GM12878 (cell line): ENCODE measurements around the gene ANKRD44. TPM values are rescaled to one million over a fixed set of nuclear protein-coding genes. Genes with fewer than 3 reads are reported as not detected.

ENCODE experiments used
- ATAC-seq: fragments of 200-7000 bp; cut with Tn5 transposase; 3 replicates; pipeline ENCODE4 v1.9.1; 2020; ENCODE audit warnings: mild to moderate bottlenecking, moderate library complexity
- BruUV-seq: library from RNA; stranded (reverse); fragments of 400-500 nt; replicated peaks from 2 replicates; lab custom pipeline; 2021; lab: Mats Ljungman, UMichigan
- CTCF ChIA-PET: fragments of 300-600 bp; sonication (Branson Sonifier 250); formaldehyde crosslinking; extraction: SDS; loops from one replicate; lab custom pipeline; 2021; ENCODE audit warnings: inconsistent platforms; lab: Yijun Ruan, JAX
- POLR2A ChIA-PET: fragments of 350-600 bp; formaldehyde crosslinking; extraction: SDS; loops from one replicate; lab custom pipeline; 2021; ENCODE audit warnings: inconsistent platforms; lab: Charles Lee
- RAD21 ChIA-PET: fragments of 300-600 bp; sonication (Branson Sonifier 250); formaldehyde crosslinking; loops from one replicate; lab custom pipeline; 2023; ENCODE audit warnings: antibody characterized with exemption; ENCODE audit not compliant: unreplicated experiment; lab: Charles Lee
- SMC1A ChIA-PET: fragments of 300-600 bp; sonication (Branson Sonifier 250); formaldehyde crosslinking; loops from one replicate; lab custom pipeline; 2023; ENCODE audit not compliant: unreplicated experiment, uncharacterized antibody; lab: Charles Lee
- DNase-seq: peaks from one replicate; pipeline ENCODE4 v3.0.0-alpha.2; 2011; ENCODE audit warnings: low read depth, low spot score
- FAIRE-seq: peaks from 3 replicates; lab custom pipeline; 2011; peaks lifted over from hg19 to GRCh38; lab: Jason Lieb, UNC
- H2AFZ ChIP-seq: 2 replicates; pipeline ENCODE4 v1.6.0; 2011; ENCODE audit warnings: low read depth, low read length, control low read depth; ENCODE audit not compliant: control insufficient read depth
- H3K27ac ChIP-seq: 2 replicates; pipeline ENCODE4 v1.5.1; 2011; ENCODE audit warnings: control low read depth; ENCODE audit not compliant: control insufficient read depth, insufficient read depth
- H3K27me3 ChIP-seq, 2 experiments: replicated peaks in 1 of 2; 2 replicates each; pipeline versions ENCODE4 v1.6.0 to v1.6.1; 2011; ENCODE audit warnings: low read length in 1 of 2; ENCODE audit not compliant: control insufficient read depth in 2 of 2, insufficient read depth in 2 of 2
- H3K36me3 ChIP-seq, 2 experiments: 2 replicates each; pipeline ENCODE4 v1.5.1; 2011; ENCODE audit warnings: low read length in 1 of 2; ENCODE audit not compliant: control insufficient read depth in 2 of 2, insufficient read depth in 2 of 2
- H3K4me1 ChIP-seq: 2 replicates; pipeline ENCODE4 v1.6.1; 2011; ENCODE audit warnings: mild to moderate bottlenecking, low read length, moderate library complexity, mixed read lengths; ENCODE audit not compliant: control insufficient read depth, insufficient read depth
- H3K4me2 ChIP-seq: 2 replicates; pipeline ENCODE4 v1.6.0; 2011; ENCODE audit warnings: control low read depth; ENCODE audit not compliant: control insufficient read depth, insufficient read depth
- H3K4me3 ChIP-seq: fragments of 200-600 bp; sonication (generic); 2 replicates; pipeline ENCODE4 v1.5.1; 2016
- H3K79me2 ChIP-seq: 2 replicates; pipeline ENCODE4 v1.6.0; 2011; ENCODE audit warnings: low read length; ENCODE audit not compliant: control insufficient read depth, insufficient read depth
- H3K9ac ChIP-seq: 2 replicates; pipeline ENCODE4 v1.8.0; 2011; ENCODE audit warnings: low read length, control low read depth, mixed read lengths; ENCODE audit not compliant: control insufficient read depth, insufficient read depth
- H3K9me3 ChIP-seq: replicated peaks from 3 replicates; pipeline ENCODE4 v1.5.1; 2011; ENCODE audit warnings: mild to moderate bottlenecking, low read length; ENCODE audit not compliant: control insufficient read depth, insufficient read depth
- H4K20me1 ChIP-seq: 2 replicates; pipeline ENCODE4 v1.6.0; 2011; ENCODE audit not compliant: control insufficient read depth, insufficient read depth
- DPF2 ChIP-seq: fragments of 450-650 bp; IDR thresholded peaks from 2 replicates; pipeline ENCODE4 v1.6.1; 2017; ENCODE audit warnings: mild to moderate bottlenecking
- EGR1 ChIP-seq, 2 experiments: IDR thresholded peaks; 1 replicate in 1 of 2; 2 replicates in 1 of 2; pipeline ENCODE4 v1.6.1; 2011 to 2012; ENCODE audit warnings: low read depth in 2 of 2, low read length in 2 of 2, borderline replicate concordance in 1 of 2, mild to moderate bottlenecking in 1 of 2, moderate library complexity in 1 of 2
- HDGF ChIP-seq: fragments of 450-650 bp; IDR thresholded peaks from 2 replicates; pipeline ENCODE4 v1.6.1; 2016; ENCODE audit warnings: antibody characterized with exemption
- JUND ChIP-seq: IDR thresholded peaks from 2 replicates; pipeline ENCODE4 v1.6.1; 2012; ENCODE audit warnings: low read depth, mild to moderate bottlenecking, low read length, improper control_type of control experiment, moderate library complexity
- MLLT1 ChIP-seq: fragments of 450-650 bp; IDR thresholded peaks from 2 replicates; pipeline ENCODE4 v1.6.1; 2016; ENCODE audit warnings: mild to moderate bottlenecking
- NKRF ChIP-seq: fragments of 450-650 bp; conservative IDR thresholded peaks from 2 replicates; pipeline ENCODE4 v1.6.1; 2017; ENCODE audit warnings: mild to moderate bottlenecking, moderate library complexity
- POLR2A ChIP-seq: IDR thresholded peaks from 2 replicates; pipeline ENCODE4 v1.6.1; 2011; ENCODE audit warnings: low read depth, mild to moderate bottlenecking, low read length
- SPI1 ChIP-seq: IDR thresholded peaks from 2 replicates; pipeline ENCODE4 v1.6.1; 2011; ENCODE audit warnings: low read depth, mild to moderate bottlenecking, low read length, moderate library complexity, borderline replicate concordance; ENCODE audit not compliant: insufficient read depth
- WRNIP1 ChIP-seq: IDR thresholded peaks from 2 replicates; pipeline ENCODE4 v1.6.1; 2011; ENCODE audit warnings: low read depth, low read length, improper control_type of control experiment, borderline replicate concordance
- ZNF384 ChIP-seq: IDR thresholded peaks from 2 replicates; pipeline ENCODE4 v1.6.1; 2012; ENCODE audit warnings: low read depth, mild to moderate bottlenecking, low read length, improper control_type of control experiment, borderline replicate concordance
- WGBS: methylation state at CpG from one replicate; pipeline ENCODE4 v1.1.6; 2016; ENCODE audit warnings: low lambda C conversion rate; ENCODE audit not compliant: insufficient replicate concordance, insufficient coverage; ENCODE audit errors: missing lambda C conversion rate; 5-methylcytosine and 5-hydroxymethylcytosine counted together
- in situ Hi-C: fragments of 300-500 bp; cut with MboI; formaldehyde crosslinking; loops from 9 replicates; pipeline ENCODE4 v1.14.3; 2018; ENCODE audit warnings: mixed read lengths
- intact Hi-C: fragments of 100-400 bp; cut with micrococcal nuclease; formaldehyde crosslinking; loops from one replicate; pipeline ENCODE4 v1.14.2; 2022; ENCODE audit not compliant: unreplicated experiment
- polyA plus RNA-seq, 11 experiments: library from polyadenylated mRNA; depleted of rRNA in 4 of 11; unstranded in 6 of 11; stranded (reverse) in 5 of 11; fragments of >200 nt; fragmentation: Nextera tagmentation in 4 of 11; fragmentation: Illumina TruSeq in 1 of 11; extraction: Ambion mirVana in 4 of 11; extraction: Trizol in 1 of 11; gene quantifications; 1 replicate in 1 of 11; 2 replicates in 10 of 11; pipeline versions ENCODE4 v1.2.1 to v1.2.3, GENCODE V29; 2011 to 2016; ENCODE audit warnings: inconsistent platforms in 2 of 11, missing spikeins in 2 of 11, low read depth in 1 of 11
- total RNA-seq, 4 experiments: library from RNA; depleted of rRNA in 3 of 4; stranded (reverse); fragments of >200 nt in 3 of 4; fragmentation: Illumina TruSeq in 1 of 4; extraction: Trizol in 1 of 4; gene quantifications; 2 replicates each; pipeline versions ENCODE4 v1.2.1 to v1.2.3, GENCODE V29; 2013 to 2021
- TF ChIP-seq, protein P1 (sequence below): fragments of 450-650 bp; IDR thresholded peaks from 2 replicates; pipeline ENCODE4 v1.6.1; 2016; ENCODE audit warnings: mild to moderate bottlenecking
- TF ChIP-seq, protein P2 (sequence below): IDR thresholded peaks from 2 replicates; pipeline ENCODE4 v1.6.1; 2012; ENCODE audit warnings: low read length, inconsistent platforms

ANKRD44 gene
- total and polyA plus RNA-seq, 10 of the 15 experiments (the other 5 are each of a cell fraction or from before 2014, with no cell fraction given): 19.1 to 99.1 (median 59.6) TPM

DNA sequence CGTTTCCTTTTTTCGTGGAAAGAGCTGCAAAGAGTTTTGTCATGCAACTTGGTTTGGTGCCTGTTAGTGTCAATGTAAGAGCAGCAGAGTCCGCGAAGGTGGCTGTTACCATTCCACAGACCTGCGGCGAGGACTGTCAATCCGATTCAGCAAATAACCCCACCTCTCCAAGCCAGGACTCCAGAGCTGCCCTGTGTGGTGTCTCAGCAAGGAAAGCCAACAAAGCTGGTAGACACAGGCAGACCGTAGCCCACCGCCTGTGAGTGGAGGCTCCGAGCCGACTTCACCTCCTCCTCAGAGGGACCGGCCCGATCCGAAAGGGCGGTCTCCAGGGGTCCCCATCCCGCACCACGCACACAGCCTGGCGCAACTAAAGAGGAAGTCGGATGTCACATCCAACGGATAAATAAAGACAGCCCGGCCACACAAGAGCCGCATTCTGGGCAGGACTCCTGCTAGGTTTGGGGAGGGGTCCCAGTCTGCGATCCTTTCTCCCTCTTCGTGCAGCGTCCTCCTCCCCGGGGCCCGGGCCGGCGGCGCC lies 819 bp downstream of the ANKRD44 start:
- peak overlapping the region; percentile 99 for H3K27ac ChIP-seq
- peak; percentile 68 for FAIRE-seq
- ChIA-PET SMC1A (interaction anchor here (0.7 to 20.5 kb wide), 23 partner anchors 12 to 196 kb away, joined by 3 to 433 read pairs (median 6); no protein-coding TSS in a partner anchor), POLR2A (interaction anchor here (1.1 to 9.0 kb wide), 16 partner anchors 10 to 197 kb away, joined by 3 to 139 read pairs (median 15); no protein-coding TSS in a partner anchor), RAD21 (interaction anchor here (0.9 to 20.1 kb wide), 20 partner anchors 13 to 196 kb away, joined by 3 to 408 read pairs (median 16); no protein-coding TSS in a partner anchor), CTCF (interaction anchor here (1.1 to 9.8 kb wide), 16 partner anchors 15 to 196 kb away, joined by 3 to 128 read pairs (median 6); no protein-coding TSS in a partner anchor)
- H3K79me2 ChIP-seq: peaks cover 67% of the 10 kb centered on the region
- TF ChIP-seq POLR2A: peak; percentile 55; the same call in 1 of the 2 replicates
- TF ChIP-seq JUND: no peak
- peak; percentile 81; the same call in 1 of the 2 replicates for TF ChIP-seq MLLT1
- TF ChIP-seq ZNF384: no peak
- TF ChIP-seq WRNIP1: 0 out of 2 replicates have a peak, but pooled peaks have one; percentile 44
- 0 out of 2 replicates have a peak, but pooled peaks have one; percentile 23 for TF ChIP-seq HDGF
- peak; percentile 75; the same call in 1 of the 2 replicates for TF ChIP-seq SPI1
- TF ChIP-seq NKRF: peak; percentile 33; the same call in 1 of the 2 replicates
- TF ChIP-seq, protein P1, sequence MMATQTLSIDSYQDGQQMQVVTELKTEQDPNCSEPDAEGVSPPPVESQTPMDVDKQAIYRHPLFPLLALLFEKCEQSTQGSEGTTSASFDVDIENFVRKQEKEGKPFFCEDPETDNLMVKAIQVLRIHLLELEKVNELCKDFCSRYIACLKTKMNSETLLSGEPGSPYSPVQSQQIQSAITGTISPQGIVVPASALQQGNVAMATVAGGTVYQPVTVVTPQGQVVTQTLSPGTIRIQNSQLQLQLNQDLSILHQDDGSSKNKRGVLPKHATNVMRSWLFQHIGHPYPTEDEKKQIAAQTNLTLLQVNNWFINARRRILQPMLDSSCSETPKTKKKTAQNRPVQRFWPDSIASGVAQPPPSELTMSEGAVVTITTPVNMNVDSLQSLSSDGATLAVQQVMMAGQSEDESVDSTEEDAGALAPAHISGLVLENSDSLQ: peak; percentile 76
- peak; percentile 28; the same call in 1 of the 2 replicates for TF ChIP-seq DPF2
- TF ChIP-seq, protein P2, sequence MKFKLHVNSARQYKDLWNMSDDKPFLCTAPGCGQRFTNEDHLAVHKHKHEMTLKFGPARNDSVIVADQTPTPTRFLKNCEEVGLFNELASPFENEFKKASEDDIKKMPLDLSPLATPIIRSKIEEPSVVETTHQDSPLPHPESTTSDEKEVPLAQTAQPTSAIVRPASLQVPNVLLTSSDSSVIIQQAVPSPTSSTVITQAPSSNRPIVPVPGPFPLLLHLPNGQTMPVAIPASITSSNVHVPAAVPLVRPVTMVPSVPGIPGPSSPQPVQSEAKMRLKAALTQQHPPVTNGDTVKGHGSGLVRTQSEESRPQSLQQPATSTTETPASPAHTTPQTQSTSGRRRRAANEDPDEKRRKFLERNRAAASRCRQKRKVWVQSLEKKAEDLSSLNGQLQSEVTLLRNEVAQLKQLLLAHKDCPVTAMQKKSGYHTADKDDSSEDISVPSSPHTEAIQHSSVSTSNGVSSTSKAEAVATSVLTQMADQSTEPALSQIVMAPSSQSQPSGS: no peak
- 0 out of 3 replicates have a peak, but pooled peaks of 1 of the 2 experiments have one; percentile 40 for TF ChIP-seq EGR1 (IDR thresholded peaks at IDR 0.05; ENCODE audit: borderline replicate concordance in 1 of 2, low read depth in 2 of 2, low read length in 2 of 2)
- ATAC-seq: peak; percentile 13
- H3K9ac ChIP-seq: peak overlapping the region; percentile 82
- peaks cover 21% of the 10 kb centered on the region for H3K4me1 ChIP-seq
- peak overlapping the region; percentile 98 for H3K4me3 ChIP-seq
- in situ Hi-C loops (loop anchor here (5.0 kb wide), 2 partner anchors 117 to 192 kb away; no protein-coding TSS in a partner anchor), intact Hi-C loops (loop anchor here (1.0 to 10.0 kb wide), 7 partner anchors 55 to 1135 kb away; partner anchors contain the start of gene STK17B)
- no peaks in the 10 kb centered on the region for H4K20me1 ChIP-seq
- H3K9me3 ChIP-seq: no peaks in the 10 kb centered on the region
- BruUV-seq: no TSS peak
- H3K4me2 ChIP-seq: peak overlapping the region; percentile 99; the same call in 1 of the 2 replicates
- no peaks in the 10 kb centered on the region for H3K27me3 ChIP-seq
- H2AFZ ChIP-seq: peak overlapping the region; percentile 2; the same call in 1 of the 2 replicates
- H3K36me3 ChIP-seq: no peaks in the 10 kb centered on the region
- WGBS: 1% methylated on average over 29 of the region's 30 CpGs
- DNase-seq: no peak
